CD4-positive, CD25-positive, alpha-beta regulatory T cell (primary cell): ENCODE results near the gene TXNRD2. TPM values are rescaled to one million over a fixed set of nuclear protein-coding genes. Genes with fewer than 3 reads are reported as not detected.
A peak's percentile ranks its signal among the peaks of the same experiment; 100 is the strongest.

Experiments used
- ATAC-seq, 2 donors: fragments of 150-1000 bp; cut with Tn5 transposase; one replicate each; pipeline ENCODE4 v1.10.0; 2021; ENCODE audit warnings: low read depth in 2 of 2, moderate number of reproducible peaks in 2 of 2, moderate library complexity in 1 of 2
- DNase-seq, 3 donors: peaks; one replicate each; pipeline versions ENCODE4 v3.0.0 to v3.0.0-alpha.2; 2012 to 2022; ENCODE audit warnings: mixed read lengths in 1 of 3
- H3K27ac ChIP-seq: one replicate; pipeline ENCODE4 v1.7.0; 2013; ENCODE audit warnings: mild to moderate bottlenecking, low read length; ENCODE audit not compliant: insufficient read depth, poor library complexity, severe bottlenecking
- H3K27me3 ChIP-seq: one replicate; pipeline ENCODE4 v1.7.0; 2013; ENCODE audit warnings: low read length; ENCODE audit not compliant: control insufficient read depth, insufficient read depth
- H3K36me3 ChIP-seq: one replicate; pipeline ENCODE4 v1.7.0; 2013; ENCODE audit warnings: mild to moderate bottlenecking, low read length, moderate library complexity; ENCODE audit not compliant: control insufficient read depth, insufficient read depth
- H3K4me1 ChIP-seq: 2 replicates; pipeline ENCODE4 v1.7.0; 2013; ENCODE audit warnings: mild to moderate bottlenecking, low read length; ENCODE audit not compliant: insufficient read depth, control insufficient read depth, poor library complexity, severe bottlenecking
- H3K4me3 ChIP-seq: one replicate; pipeline ENCODE4 v1.7.0; 2013; ENCODE audit warnings: low read depth, mild to moderate bottlenecking, low read length, moderate library complexity
- H3K9me3 ChIP-seq, 2 experiments: 1 replicate in 1 of 2; 2 replicates in 1 of 2; pipeline ENCODE4 v1.7.0; 2013; ENCODE audit warnings: low read length in 2 of 2, mild to moderate bottlenecking in 1 of 2, moderate library complexity in 1 of 2; ENCODE audit not compliant: control insufficient read depth in 2 of 2
- H3K27ac Mint-ChIP-seq, 3 donors: one replicate each; pipeline ENCODE4 v1.8.0; 2020 to 2022; ENCODE audit warnings: mild to moderate bottlenecking in 3 of 3, mixed read lengths in 3 of 3, moderate library complexity in 2 of 3
- H3K27me3 Mint-ChIP-seq: one replicate; pipeline ENCODE4 v1.8.0; 2022; ENCODE audit warnings: mild to moderate bottlenecking, mixed read lengths
- H3K36me3 Mint-ChIP-seq: one replicate; pipeline ENCODE4 v1.8.0; 2020; ENCODE audit warnings: mixed read lengths
- H3K4me1 Mint-ChIP-seq, 4 donors: one replicate each; pipeline ENCODE4 v1.8.0; 2020 to 2022; ENCODE audit warnings: mixed read lengths in 4 of 4, mild to moderate bottlenecking in 1 of 4
- H3K4me3 Mint-ChIP-seq, 4 donors: one replicate each; pipeline ENCODE4 v1.8.0; 2020 to 2022; ENCODE audit warnings: mild to moderate bottlenecking in 4 of 4, mixed read lengths in 4 of 4, moderate library complexity in 3 of 4
- H3K9me3 Mint-ChIP-seq, 7 donors: one replicate each; pipeline ENCODE4 v1.8.0; 2020 to 2022; ENCODE audit warnings: mixed read lengths in 7 of 7, mild to moderate bottlenecking in 3 of 7, moderate library complexity in 2 of 7
- polyA plus RNA-seq, 4 donors: library from polyadenylated mRNA; unstranded; fragments of 300-500 nt; fragmentation: Illumina TruSeq; gene quantifications; one replicate each; pipeline ENCODE4 v1.2.3, GENCODE V29; 2021
- total RNA-seq: library from RNA; stranded (reverse); gene quantifications from one replicate; pipeline ENCODE4 v1.2.3, GENCODE V29; 2022

The TXNRD2 gene
- total and polyA plus RNA-seq, 5 donors from 2014 or later = 11.3 to 25.7 (median 11.9) TPM

- Histone ChIP-seq H3K4me3 (no peak overlapping the region), H3K27ac (no peak overlapping the region), H3K4me1 (no peaks in the 10 kb centered on the region), H3K36me3 (peaks cover 52% of the 10 kb centered on the region), H3K9me3 (peaks cover 4 to 5% of the 10 kb centered on the region in 2 experiments), H3K27me3 (no peaks in the 10 kb centered on the region)
- Mint-ChIP-seq H3K9me3 (peaks cover 0 to 6% (median 0%) of the 10 kb centered on the region in 7 donors), H3K4me3 (no peak overlapping the region), H3K4me1 (no peaks in the 10 kb centered on the region), H3K36me3 (peaks cover 41% of the 10 kb centered on the region), H3K27ac (no peak overlapping the region), H3K27me3 (no peaks in the 10 kb centered on the region)
- no peak for ATAC-seq
- no peak for DNase-seq
Measured at GRCh38 chr22:19915287-19915954, 26.2 kb downstream of the TXNRD2 start.

GRCh38 chr22:19914201-19914943 is 27.2 kb downstream of the TXNRD2 start:
- no peaks in the 10 kb centered on the region for H3K27me3 Mint-ChIP-seq
- peaks cover 0 to 9% (median 5%) of the 10 kb centered on the region in 4 donors for H3K4me1 Mint-ChIP-seq
- peaks cover 0 to 6% (median 0%) of the 10 kb centered on the region in 7 donors for H3K9me3 Mint-ChIP-seq
- Histone ChIP-seq H3K4me3 (no peak overlapping the region), H3K27me3 (no peaks in the 10 kb centered on the region), H3K4me1 (no peaks in the 10 kb centered on the region), H3K27ac (no peak overlapping the region), H3K36me3 (peaks cover 52% of the 10 kb centered on the region), H3K9me3 (peaks cover 4 to 5% of the 10 kb centered on the region in 2 experiments)
- H3K4me3 Mint-ChIP-seq = no peak overlapping the region
- peak overlapping the region in 1 of 3 donors; percentile 83 for H3K27ac Mint-ChIP-seq
- H3K36me3 Mint-ChIP-seq = peaks cover 46% of the 10 kb centered on the region
- DNase-seq (no peak), ATAC-seq (no peak)

- DNase-seq (no peak), ATAC-seq (no peak)
- H3K4me1 Mint-ChIP-seq = peaks cover 0 to 12% (median 5%) of the 10 kb centered on the region in 4 donors
- Histone ChIP-seq H3K27ac (no peak overlapping the region), H3K9me3 (peaks cover 4 to 5% of the 10 kb centered on the region in 2 experiments), H3K4me3 (no peak overlapping the region), H3K27me3 (no peaks in the 10 kb centered on the region), H3K4me1 (no peaks in the 10 kb centered on the region), H3K36me3 (peaks cover 48% of the 10 kb centered on the region)
- H3K27me3 Mint-ChIP-seq = no peaks in the 10 kb centered on the region
- H3K36me3 Mint-ChIP-seq = peaks cover 46% of the 10 kb centered on the region
- no peak overlapping the region for H3K4me3 Mint-ChIP-seq
- H3K27ac Mint-ChIP-seq = no peak overlapping the region
- H3K9me3 Mint-ChIP-seq = peaks cover 0 to 6% (median 0%) of the 10 kb centered on the region in 7 donors
Measured at GRCh38 chr22:19913337-19913936, 28.2 kb downstream of the TXNRD2 start.

GRCh38 chr22:19912271-19912999 is 29.2 kb downstream of the TXNRD2 start:
- Histone ChIP-seq H3K4me1 (no peaks in the 10 kb centered on the region), H3K27ac (no peak overlapping the region), H3K4me3 (no peak overlapping the region), H3K9me3 (peaks cover 4 to 5% of the 10 kb centered on the region in 2 experiments), H3K27me3 (no peaks in the 10 kb centered on the region), H3K36me3 (peaks cover 41% of the 10 kb centered on the region)
- Mint-ChIP-seq H3K36me3 (peaks cover 41% of the 10 kb centered on the region), H3K27me3 (no peaks in the 10 kb centered on the region), H3K4me3 (no peak overlapping the region), H3K4me1 (peaks cover 0 to 12% (median 5%) of the 10 kb centered on the region in 4 donors), H3K9me3 (peaks cover 0 to 6% (median 0%) of the 10 kb centered on the region in 7 donors), H3K27ac (no peak overlapping the region)
- ATAC-seq (no peak), DNase-seq (no peak)

- Histone ChIP-seq H3K27me3 (no peaks in the 10 kb centered on the region), H3K4me1 (no peaks in the 10 kb centered on the region), H3K9me3 (peaks cover 4 to 5% of the 10 kb centered on the region in 2 experiments), H3K36me3 (peaks cover 37% of the 10 kb centered on the region), H3K27ac (no peak overlapping the region), H3K4me3 (no peak overlapping the region)
- no peak for DNase-seq
- peaks cover 0 to 6% (median 0%) of the 10 kb centered on the region in 7 donors for H3K9me3 Mint-ChIP-seq
- no peak for ATAC-seq
- H3K27ac Mint-ChIP-seq = no peak overlapping the region
- peaks cover 41% of the 10 kb centered on the region for H3K36me3 Mint-ChIP-seq
- peaks cover 0 to 12% (median 5%) of the 10 kb centered on the region in 4 donors for H3K4me1 Mint-ChIP-seq
- H3K27me3 Mint-ChIP-seq = no peaks in the 10 kb centered on the region
- H3K4me3 Mint-ChIP-seq = no peak overlapping the region
Measured at GRCh38 chr22:19911540-19912270, 29.9 kb downstream of the TXNRD2 start.

GRCh38 chr22:19910180-19910744 is 31.4 kb downstream of the TXNRD2 start:
- peaks cover 4 to 5% of the 10 kb centered on the region in 2 experiments for H3K9me3 ChIP-seq
- Mint-ChIP-seq H3K27ac (peak overlapping the region in 1 of 3 donors; percentile 91), H3K9me3 (peaks cover 0 to 6% (median 0%) of the 10 kb centered on the region in 7 donors), H3K4me1 (peaks cover 0 to 14% (median 5%) of the 10 kb centered on the region in 4 donors), H3K4me3 (no peak overlapping the region), H3K27me3 (no peaks in the 10 kb centered on the region), H3K36me3 (peaks cover 39% of the 10 kb centered on the region)
- no peak overlapping the region for H3K27ac ChIP-seq
- ATAC-seq (no peak), DNase-seq (no peak)
- no peak overlapping the region for H3K4me3 ChIP-seq
- H3K4me1 ChIP-seq = no peaks in the 10 kb centered on the region
- peaks cover 30% of the 10 kb centered on the region for H3K36me3 ChIP-seq
- H3K27me3 ChIP-seq = no peaks in the 10 kb centered on the region
